ENCODE data around the gene ELAVL1.

- TF ChIP-seq, protein P1, sequence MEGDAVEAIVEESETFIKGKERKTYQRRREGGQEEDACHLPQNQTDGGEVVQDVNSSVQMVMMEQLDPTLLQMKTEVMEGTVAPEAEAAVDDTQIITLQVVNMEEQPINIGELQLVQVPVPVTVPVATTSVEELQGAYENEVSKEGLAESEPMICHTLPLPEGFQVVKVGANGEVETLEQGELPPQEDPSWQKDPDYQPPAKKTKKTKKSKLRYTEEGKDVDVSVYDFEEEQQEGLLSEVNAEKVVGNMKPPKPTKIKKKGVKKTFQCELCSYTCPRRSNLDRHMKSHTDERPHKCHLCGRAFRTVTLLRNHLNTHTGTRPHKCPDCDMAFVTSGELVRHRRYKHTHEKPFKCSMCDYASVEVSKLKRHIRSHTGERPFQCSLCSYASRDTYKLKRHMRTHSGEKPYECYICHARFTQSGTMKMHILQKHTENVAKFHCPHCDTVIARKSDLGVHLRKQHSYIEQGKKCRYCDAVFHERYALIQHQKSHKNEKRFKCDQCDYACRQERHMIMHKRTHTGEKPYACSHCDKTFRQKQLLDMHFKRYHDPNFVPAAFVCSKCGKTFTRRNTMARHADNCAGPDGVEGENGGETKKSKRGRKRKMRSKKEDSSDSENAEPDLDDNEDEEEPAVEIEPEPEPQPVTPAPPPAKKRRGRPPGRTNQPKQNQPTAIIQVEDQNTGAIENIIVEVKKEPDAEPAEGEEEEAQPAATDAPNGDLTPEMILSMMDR (IDR thresholded peaks at IDR 0.05; ENCODE audit: poor library complexity, severe bottlenecking) = no peak
- TF ChIP-seq POLR2AphosphoS5 (IDR thresholded peaks at IDR 0.05) (no peak), REST (IDR thresholded peaks at IDR 0.05; ENCODE audit: borderline replicate concordance) (no peak), EP300 (conservative IDR thresholded peaks at IDR 0.05; ENCODE audit: poor library complexity, severe bottlenecking) (no peak)
Observed at GRCh38 chr19:7980635-7981121, 24.8 kb downstream of the ELAVL1 start.

Data from neural cell (in vitro differentiated cells).